ENCODE data around the gene SPATA21.
A peak's percentile ranks its signal among the peaks of the same experiment; 100 is the strongest.

Gene SPATA21

GRCh38 chr1:16433030-16433429 lies 4.2 kb downstream of the SPATA21 start:
- no peak overlapping the region for H3K23ac ChIP-seq (ENCODE audit: low read depth, low read length, poor library complexity)
- no peak overlapping the region for H3K14ac ChIP-seq (ENCODE audit: low read length)
- H2BK12ac ChIP-seq (ENCODE audit: low read length) = no peak overlapping the region
- H3K4ac ChIP-seq (ENCODE audit: low read length) = no peak overlapping the region
- no peaks in the 10 kb centered on the region for H3K36me3 ChIP-seq (replicated peaks in 1 of 2; ENCODE audit: control insufficient read depth in 2 of 2, insufficient read depth in 2 of 2, low read length in 2 of 2)
- no peak overlapping the region for H3K4me2 ChIP-seq (ENCODE audit: insufficient read depth, low read length, poor library complexity, severe bottlenecking)
- no peak overlapping the region for H3K27ac ChIP-seq (replicated peaks; ENCODE audit: low read length)
- no peak overlapping the region for H3K4me3 ChIP-seq (ENCODE audit: low read length in 2 of 2)
- H3K4me1 ChIP-seq (ENCODE audit: control insufficient read depth in 2 of 2, insufficient read depth in 1 of 2, low read depth in 1 of 2, low read length in 2 of 2) = peaks cover 0 to 1% of the 10 kb centered on the region in 2 donors
- no peak overlapping the region for H2BK15ac ChIP-seq (ENCODE audit: low read length)
- DNase-seq (ENCODE audit: low spot score) = no peak
- H2BK120ac ChIP-seq (ENCODE audit: low read depth, low read length) = no peak overlapping the region
- no peaks in the 10 kb centered on the region for H3K79me1 ChIP-seq (ENCODE audit: low read depth, low read length)
- no peak overlapping the region for H3K9ac ChIP-seq (ENCODE audit: low read depth, low read length, poor library complexity)
- no peak overlapping the region for H2AK5ac ChIP-seq (ENCODE audit: low read depth, low read length)
- no peaks in the 10 kb centered on the region for H3K9me3 ChIP-seq (replicated peaks in 1 of 2; ENCODE audit: control insufficient read depth in 2 of 2, insufficient read depth in 1 of 2, low read depth in 1 of 2, low read length in 2 of 2)
- H2AFZ ChIP-seq (ENCODE audit: low read length) = peak overlapping the region; percentile 45
- WGBS, 2 donors (ENCODE audit: extremely low coverage in 2 of 2, insufficient read length in 2 of 2, insufficient replicate concordance in 1 of 2) = no CpG with 5 or more reads among the region's 9 CpGs
- H3K27me3 ChIP-seq (ENCODE audit: control insufficient read depth in 3 of 3, insufficient read depth in 3 of 3, low read depth in 1 of 3, low read length in 3 of 3) = no peaks in the 10 kb centered on the region
- no peak overlapping the region for H3K18ac ChIP-seq (ENCODE audit: low read length)
- H4K8ac ChIP-seq (ENCODE audit: low read depth, low read length) = no peak overlapping the region
- no peak overlapping the region for H4K91ac ChIP-seq (ENCODE audit: low read depth, low read length, poor library complexity)
- no peak overlapping the region for H2BK5ac ChIP-seq (ENCODE audit: low read length)

- peaks cover 0 to 3% (median 0%) of the 10 kb centered on the region in 3 experiments for H3K27me3 ChIP-seq (ENCODE audit: control insufficient read depth in 3 of 3, insufficient read depth in 3 of 3, low read depth in 1 of 3, low read length in 3 of 3)
- H3K4ac ChIP-seq (ENCODE audit: low read length) = no peak overlapping the region
- no peak overlapping the region for H2BK12ac ChIP-seq (ENCODE audit: low read length)
- H2AK5ac ChIP-seq (ENCODE audit: low read depth, low read length) = no peak overlapping the region
- no peak overlapping the region for H3K23ac ChIP-seq (ENCODE audit: low read depth, low read length, poor library complexity)
- no peak overlapping the region for H3K27ac ChIP-seq (replicated peaks; ENCODE audit: low read length)
- peak overlapping the region; percentile 82 for H2AFZ ChIP-seq (ENCODE audit: low read length)
- H3K36me3 ChIP-seq (replicated peaks in 1 of 2; ENCODE audit: control insufficient read depth in 2 of 2, insufficient read depth in 2 of 2, low read length in 2 of 2) = no peaks in the 10 kb centered on the region
- peaks cover 0 to 1% of the 10 kb centered on the region in 2 donors for H3K4me1 ChIP-seq (ENCODE audit: control insufficient read depth in 2 of 2, insufficient read depth in 1 of 2, low read depth in 1 of 2, low read length in 2 of 2)
- H2BK5ac ChIP-seq (ENCODE audit: low read length) = no peak overlapping the region
- peak overlapping the region; percentile 13 for H3K18ac ChIP-seq (ENCODE audit: low read length)
- H2BK15ac ChIP-seq (ENCODE audit: low read length) = no peak overlapping the region
- H3K79me1 ChIP-seq (ENCODE audit: low read depth, low read length) = no peaks in the 10 kb centered on the region
- no peak overlapping the region for H2BK120ac ChIP-seq (ENCODE audit: low read depth, low read length)
- no peak overlapping the region for H4K8ac ChIP-seq (ENCODE audit: low read depth, low read length)
- H3K9ac ChIP-seq (ENCODE audit: low read depth, low read length, poor library complexity) = no peak overlapping the region
- no peak for DNase-seq (ENCODE audit: low spot score)
- no peak overlapping the region for H3K14ac ChIP-seq (ENCODE audit: low read length)
- H3K9me3 ChIP-seq (replicated peaks in 1 of 2; ENCODE audit: control insufficient read depth in 2 of 2, insufficient read depth in 1 of 2, low read depth in 1 of 2, low read length in 2 of 2) = no peaks in the 10 kb centered on the region
- H3K4me2 ChIP-seq (ENCODE audit: insufficient read depth, low read length, poor library complexity, severe bottlenecking) = no peak overlapping the region
- H4K91ac ChIP-seq (ENCODE audit: low read depth, low read length, poor library complexity) = no peak overlapping the region
- no peak overlapping the region for H3K4me3 ChIP-seq (ENCODE audit: low read length in 2 of 2)
- no CpG with 5 or more reads among the region's 3 CpGs for WGBS, 2 donors (ENCODE audit: extremely low coverage in 2 of 2, insufficient read length in 2 of 2, insufficient replicate concordance in 1 of 2)
Observed at GRCh38 chr1:16430606-16431005, 6.6 kb downstream of the SPATA21 start.

DNA sequence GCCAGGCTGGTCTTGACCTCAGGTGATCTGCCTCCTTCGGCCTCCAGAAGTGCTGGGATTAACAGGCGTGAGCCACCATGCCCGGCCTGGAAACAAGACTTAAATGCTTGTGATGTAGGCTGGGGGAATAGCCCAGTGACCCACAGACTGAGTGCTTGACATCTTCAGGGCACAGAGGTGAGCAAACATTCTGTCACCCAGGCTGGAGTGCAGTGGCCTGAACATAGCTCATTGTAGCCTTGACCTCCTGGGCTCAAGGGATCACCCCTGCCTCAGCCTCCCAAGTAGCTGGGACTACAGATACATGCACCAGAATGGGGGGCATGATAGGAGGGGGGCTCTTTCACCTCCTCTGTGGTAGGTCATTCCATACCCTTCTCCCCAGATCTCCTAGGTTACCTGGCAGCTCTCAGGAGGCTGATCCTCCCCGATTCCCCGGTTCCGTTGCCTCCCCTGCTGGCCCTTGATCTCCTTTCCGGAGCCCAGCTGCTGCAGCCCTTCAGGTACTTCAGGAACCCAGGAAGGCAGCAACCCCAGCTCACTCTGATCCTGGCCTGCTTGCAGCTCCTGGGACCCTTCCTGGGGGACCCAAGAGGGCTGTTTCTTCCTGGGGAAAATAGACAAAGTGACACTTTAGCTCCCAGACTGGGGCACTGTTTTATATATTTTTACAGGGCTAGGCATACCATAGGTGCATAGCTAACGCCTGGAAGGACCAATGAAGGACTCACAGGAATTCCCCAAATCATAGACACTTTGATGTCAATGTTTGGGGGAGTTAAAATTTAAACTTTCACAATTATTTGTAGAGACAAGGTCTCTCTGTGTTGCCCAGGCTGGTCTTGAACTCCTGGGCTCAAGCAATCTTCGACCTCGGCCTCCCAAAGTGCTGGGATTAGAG lies 11.8 kb downstream of the SPATA21 start:
- peaks cover 3 to 4% of the 10 kb centered on the region in 2 donors for H3K4me1 ChIP-seq (ENCODE audit: control insufficient read depth in 2 of 2, insufficient read depth in 1 of 2, low read depth in 1 of 2, low read length in 2 of 2)
- H3K18ac ChIP-seq (ENCODE audit: low read length) = peak overlapping the region; percentile 64

DNA sequence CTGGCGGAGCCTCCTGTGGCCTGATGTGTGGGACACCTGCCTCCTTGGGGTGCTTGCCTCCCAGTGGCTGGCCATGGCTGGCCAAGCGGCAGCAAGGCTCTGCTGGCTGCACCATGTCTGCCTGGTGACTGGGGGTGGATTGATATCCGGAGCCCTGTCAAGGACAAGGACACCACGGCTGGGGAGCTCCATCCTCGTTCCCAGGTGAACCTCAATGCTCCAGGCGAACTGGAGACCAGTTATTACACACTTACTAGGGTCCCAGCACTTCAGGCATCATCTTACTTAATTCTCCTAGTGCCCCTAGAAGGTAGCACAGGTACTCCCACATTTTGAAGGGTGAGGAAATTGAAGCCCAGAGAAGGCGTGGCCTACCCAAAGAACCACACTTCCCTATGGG lies 15.2 kb downstream of the SPATA21 start:
- Histone ChIP-seq H2BK120ac (ENCODE audit: low read depth, low read length) (no peak overlapping the region), H3K27me3 (ENCODE audit: control insufficient read depth in 3 of 3, insufficient read depth in 3 of 3, low read depth in 1 of 3, low read length in 3 of 3) (peaks cover 0 to 6% (median 6%) of the 10 kb centered on the region in 3 experiments), H2BK15ac (ENCODE audit: low read length) (no peak overlapping the region), H4K8ac (ENCODE audit: low read depth, low read length) (no peak overlapping the region), H3K4me1 (ENCODE audit: control insufficient read depth in 2 of 2, insufficient read depth in 1 of 2, low read depth in 1 of 2, low read length in 2 of 2) (peaks cover 3 to 4% of the 10 kb centered on the region in 2 donors), H3K4me3 (ENCODE audit: low read length in 2 of 2) (no peak overlapping the region), H2AFZ (ENCODE audit: low read length) (no peak overlapping the region), H2AK5ac (ENCODE audit: low read depth, low read length) (peak overlapping the region; percentile 32), H2BK12ac (ENCODE audit: low read length) (no peak overlapping the region), H3K9me3 (replicated peaks in 1 of 2; ENCODE audit: control insufficient read depth in 2 of 2, insufficient read depth in 1 of 2, low read depth in 1 of 2, low read length in 2 of 2) (no peaks in the 10 kb centered on the region), H3K79me1 (ENCODE audit: low read depth, low read length) (no peaks in the 10 kb centered on the region), H3K27ac (replicated peaks; ENCODE audit: low read length) (no peak overlapping the region), H3K9ac (ENCODE audit: low read depth, low read length, poor library complexity) (no peak overlapping the region), H3K4me2 (ENCODE audit: insufficient read depth, low read length, poor library complexity, severe bottlenecking) (no peak overlapping the region), H3K23ac (ENCODE audit: low read depth, low read length, poor library complexity) (no peak overlapping the region), H3K36me3 (replicated peaks in 1 of 2; ENCODE audit: control insufficient read depth in 2 of 2, insufficient read depth in 2 of 2, low read length in 2 of 2) (no peaks in the 10 kb centered on the region), H3K4ac (ENCODE audit: low read length) (no peak overlapping the region), H2BK5ac (ENCODE audit: low read length) (no peak overlapping the region), H3K14ac (ENCODE audit: low read length) (no peak overlapping the region), H4K91ac (ENCODE audit: low read depth, low read length, poor library complexity) (no peak overlapping the region), H3K18ac (ENCODE audit: low read length) (no peak overlapping the region)
- no peak for DNase-seq (ENCODE audit: low spot score)
- WGBS, 2 donors (ENCODE audit: extremely low coverage in 2 of 2, insufficient read length in 2 of 2, insufficient replicate concordance in 1 of 2) = no CpG with 5 or more reads among the region's 7 CpGs

More for the DNA sequence above, 11.8 kb downstream of the SPATA21 start:
- no peak overlapping the region for H2BK12ac ChIP-seq (ENCODE audit: low read length)
- H3K23ac ChIP-seq (ENCODE audit: low read depth, low read length, poor library complexity) = no peak overlapping the region
- H3K27me3 ChIP-seq (ENCODE audit: control insufficient read depth in 3 of 3, insufficient read depth in 3 of 3, low read depth in 1 of 3, low read length in 3 of 3) = peaks cover 0 to 8% (median 6%) of the 10 kb centered on the region in 3 experiments
- H3K27ac ChIP-seq (replicated peaks; ENCODE audit: low read length) = no peak overlapping the region
- no peak overlapping the region for H3K14ac ChIP-seq (ENCODE audit: low read length)
- H3K79me1 ChIP-seq (ENCODE audit: low read depth, low read length) = no peaks in the 10 kb centered on the region
- no peak overlapping the region for H2AFZ ChIP-seq (ENCODE audit: low read length)
- H2BK120ac ChIP-seq (ENCODE audit: low read depth, low read length) = no peak overlapping the region
- H3K9ac ChIP-seq (ENCODE audit: low read depth, low read length, poor library complexity) = no peak overlapping the region
- no peak overlapping the region for H4K8ac ChIP-seq (ENCODE audit: low read depth, low read length)
- H2AK5ac ChIP-seq (ENCODE audit: low read depth, low read length) = no peak overlapping the region
- H4K91ac ChIP-seq (ENCODE audit: low read depth, low read length, poor library complexity) = no peak overlapping the region
- no peak overlapping the region for H3K4me2 ChIP-seq (ENCODE audit: insufficient read depth, low read length, poor library complexity, severe bottlenecking)
- H3K4ac ChIP-seq (ENCODE audit: low read length) = no peak overlapping the region
- DNase-seq (ENCODE audit: low spot score) = no peak
- H3K9me3 ChIP-seq (replicated peaks in 1 of 2; ENCODE audit: control insufficient read depth in 2 of 2, insufficient read depth in 1 of 2, low read depth in 1 of 2, low read length in 2 of 2) = no peaks in the 10 kb centered on the region
- no peaks in the 10 kb centered on the region for H3K36me3 ChIP-seq (replicated peaks in 1 of 2; ENCODE audit: control insufficient read depth in 2 of 2, insufficient read depth in 2 of 2, low read length in 2 of 2)
- no CpG with 5 or more reads among the region's 10 CpGs for WGBS, 2 donors (ENCODE audit: extremely low coverage in 2 of 2, insufficient read length in 2 of 2, insufficient replicate concordance in 1 of 2)
- no peak overlapping the region for H2BK15ac ChIP-seq (ENCODE audit: low read length)
- no peak overlapping the region for H3K4me3 ChIP-seq (ENCODE audit: low read length in 2 of 2)
- H2BK5ac ChIP-seq (ENCODE audit: low read length) = no peak overlapping the region

Data from neuronal stem cell (in vitro differentiated cells).